Prostate gland (tissue), 2 donors: ENCODE results near the gene C1S.

Source experiments
- POLR2A ChIP-seq: fragments of 450-650 bp; IDR thresholded peaks from one replicate; pipeline ENCODE4 v1.6.1; 2016; ENCODE audit warnings: antibody characterized with exemption, mild to moderate bottlenecking
- TF ChIP-seq, protein P1 (sequence below), 4 experiments: fragments of 200-600 bp in 2 of 4; fragments of 450-650 bp in 2 of 4; sonication (generic) in 2 of 4; IDR thresholded peaks; 1 replicate in 3 of 4; 2 replicates in 1 of 4; pipeline ENCODE4 v1.5.1; 2016 to 2019; ENCODE audit warnings: antibody characterized with exemption in 4 of 4, mild to moderate bottlenecking in 2 of 4, moderate library complexity in 2 of 4

GRCh38 chr12:7013101-7013500 lies 47.4 kb upstream of the C1S start:
- TF ChIP-seq, protein P1, sequence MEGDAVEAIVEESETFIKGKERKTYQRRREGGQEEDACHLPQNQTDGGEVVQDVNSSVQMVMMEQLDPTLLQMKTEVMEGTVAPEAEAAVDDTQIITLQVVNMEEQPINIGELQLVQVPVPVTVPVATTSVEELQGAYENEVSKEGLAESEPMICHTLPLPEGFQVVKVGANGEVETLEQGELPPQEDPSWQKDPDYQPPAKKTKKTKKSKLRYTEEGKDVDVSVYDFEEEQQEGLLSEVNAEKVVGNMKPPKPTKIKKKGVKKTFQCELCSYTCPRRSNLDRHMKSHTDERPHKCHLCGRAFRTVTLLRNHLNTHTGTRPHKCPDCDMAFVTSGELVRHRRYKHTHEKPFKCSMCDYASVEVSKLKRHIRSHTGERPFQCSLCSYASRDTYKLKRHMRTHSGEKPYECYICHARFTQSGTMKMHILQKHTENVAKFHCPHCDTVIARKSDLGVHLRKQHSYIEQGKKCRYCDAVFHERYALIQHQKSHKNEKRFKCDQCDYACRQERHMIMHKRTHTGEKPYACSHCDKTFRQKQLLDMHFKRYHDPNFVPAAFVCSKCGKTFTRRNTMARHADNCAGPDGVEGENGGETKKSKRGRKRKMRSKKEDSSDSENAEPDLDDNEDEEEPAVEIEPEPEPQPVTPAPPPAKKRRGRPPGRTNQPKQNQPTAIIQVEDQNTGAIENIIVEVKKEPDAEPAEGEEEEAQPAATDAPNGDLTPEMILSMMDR (IDR thresholded peaks at IDR 0.05): no peak
- no peak for TF ChIP-seq POLR2A
